ENCODE data around the gene YEATS2. TPM values are rescaled to one million over a fixed set of nuclear protein-coding genes. Genes with fewer than 3 reads are reported as not detected.

Gene YEATS2
- polyA plus RNA-seq (2011; rRNA removed) (15.3 and 17.4 TPM in 2 replicates), polyA plus RNA-seq (2017; fragmentation: RNase III; extraction: RNeasy Plus Mini Kit Qiagen cat#74134 plus additional on column Dnase treatment) (11.2 to 12.6 TPM (median 11.9 TPM) in 3 replicates), polyA minus RNA-seq (2011; rRNA and poly(A)+ RNA removed) (15.6 and 17.0 TPM in 2 replicates)
- 10.4 and 12.8 TPM in 2 replicates for polyA plus RNA-seq (2012; cell fraction: cytosol; rRNA removed)
- 15.7 and 17.8 TPM in 2 replicates for polyA plus RNA-seq (2012; cell fraction: nucleus; rRNA removed)

DNA sequence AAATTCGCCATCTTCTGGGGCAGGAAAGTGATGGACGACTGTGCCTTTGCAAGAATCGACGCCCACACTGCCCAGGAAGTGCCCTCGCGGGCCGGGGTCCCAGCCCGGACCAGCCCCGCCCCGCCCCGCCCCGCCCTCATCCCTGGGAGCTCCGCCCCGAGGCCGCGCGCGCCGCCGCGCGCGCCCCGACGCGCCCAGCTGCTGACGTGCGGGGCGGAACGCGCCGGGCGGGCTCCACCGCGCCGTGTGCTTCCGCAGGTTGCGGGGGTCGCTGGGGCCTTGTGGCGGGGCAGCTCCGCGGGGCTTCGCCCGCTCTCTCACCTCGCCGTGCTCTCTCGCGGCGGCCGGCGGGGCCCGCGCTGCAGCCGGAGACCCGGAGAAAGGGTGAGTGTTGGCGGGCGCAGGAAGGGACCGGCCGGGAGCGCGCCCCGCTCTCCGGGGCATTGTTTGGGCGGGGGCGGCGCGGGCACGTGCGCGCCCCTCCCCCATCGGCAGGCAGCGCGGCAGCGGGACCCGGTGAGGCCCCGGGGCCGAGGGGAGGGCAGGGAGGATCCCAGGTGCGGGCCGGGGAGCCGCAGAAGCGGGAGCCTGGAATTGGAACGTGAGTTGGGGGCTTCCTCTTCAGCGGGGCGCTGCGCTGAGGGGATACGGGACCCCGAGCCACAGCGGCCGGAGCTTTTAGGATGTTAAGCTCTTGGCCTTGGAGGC is at the start of gene YEATS2:
Gene YEATS2 (plus strand): TSS at position 188 of the 708 bp plus-strand sequence. CDS start 17,366 bp downstream, outside the sequence.
- H3K4me1 ChIP-seq, result peaks cover 15% of the 10 kb centered on the region; the same call in 2 of the 3 replicates
- TF ChIP-seq PHF8 (IDR thresholded peaks at IDR 0.05; ENCODE audit: borderline replicate concordance, low read depth) (0 out of 2 replicates have a peak, but pooled peaks have one; percentile 46), KDM5A (IDR thresholded peaks at IDR 0.05) (no peak), CBX2 (IDR thresholded peaks at IDR 0.05; ENCODE audit: borderline replicate concordance, low read depth) (no peak), JUN (IDR thresholded peaks at IDR 0.05) (peak; percentile 45 to 57; a peak in 3 of 5 replicates), MYC (IDR thresholded peaks at IDR 0.05; ENCODE audit: borderline replicate concordance, low read length) (peak; percentile 69; the same call in 1 of the 2 replicates), EHMT2 (IDR thresholded peaks at IDR 0.05; ENCODE audit: low read depth) (no peak), BHLHE40 (IDR thresholded peaks at IDR 0.05; ENCODE audit: low read depth, low read length) (peak; percentile 61; the same call in 1 of the 2 replicates), POLR2A (IDR thresholded peaks at IDR 0.05; ENCODE audit: low read length) (peak; percentile 73)
- TF ChIP-seq, protein P1, sequence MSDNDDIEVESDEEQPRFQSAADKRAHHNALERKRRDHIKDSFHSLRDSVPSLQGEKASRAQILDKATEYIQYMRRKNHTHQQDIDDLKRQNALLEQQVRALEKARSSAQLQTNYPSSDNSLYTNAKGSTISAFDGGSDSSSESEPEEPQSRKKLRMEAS (IDR thresholded peaks at IDR 0.05), result peak; percentile 69; the same call in 1 of the 2 replicates
- TF ChIP-seq, protein P2, sequence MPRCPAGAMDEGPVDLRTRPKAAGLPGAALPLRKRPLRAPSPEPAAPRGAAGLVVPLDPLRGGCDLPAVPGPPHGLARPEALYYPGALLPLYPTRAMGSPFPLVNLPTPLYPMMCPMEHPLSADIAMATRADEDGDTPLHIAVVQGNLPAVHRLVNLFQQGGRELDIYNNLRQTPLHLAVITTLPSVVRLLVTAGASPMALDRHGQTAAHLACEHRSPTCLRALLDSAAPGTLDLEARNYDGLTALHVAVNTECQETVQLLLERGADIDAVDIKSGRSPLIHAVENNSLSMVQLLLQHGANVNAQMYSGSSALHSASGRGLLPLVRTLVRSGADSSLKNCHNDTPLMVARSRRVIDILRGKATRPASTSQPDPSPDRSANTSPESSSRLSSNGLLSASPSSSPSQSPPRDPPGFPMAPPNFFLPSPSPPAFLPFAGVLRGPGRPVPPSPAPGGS (IDR thresholded peaks at IDR 0.05), result peak; percentile 76; the same call in 1 of the 3 replicates
- TF ChIP-seq, protein P3, sequence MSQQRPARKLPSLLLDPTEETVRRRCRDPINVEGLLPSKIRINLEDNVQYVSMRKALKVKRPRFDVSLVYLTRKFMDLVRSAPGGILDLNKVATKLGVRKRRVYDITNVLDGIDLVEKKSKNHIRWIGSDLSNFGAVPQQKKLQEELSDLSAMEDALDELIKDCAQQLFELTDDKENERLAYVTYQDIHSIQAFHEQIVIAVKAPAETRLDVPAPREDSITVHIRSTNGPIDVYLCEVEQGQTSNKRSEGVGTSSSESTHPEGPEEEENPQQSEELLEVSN (IDR thresholded peaks at IDR 0.05; ENCODE audit: borderline replicate concordance, low read depth), result no peak
- TF ChIP-seq, protein P4, sequence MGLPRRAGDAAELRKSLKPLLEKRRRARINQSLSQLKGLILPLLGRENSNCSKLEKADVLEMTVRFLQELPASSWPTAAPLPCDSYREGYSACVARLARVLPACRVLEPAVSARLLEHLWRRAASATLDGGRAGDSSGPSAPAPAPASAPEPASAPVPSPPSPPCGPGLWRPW (IDR thresholded peaks at IDR 0.05), result no peak
- DNase-seq (ENCODE audit: low read depth in 1 of 2, low spot score in 1 of 2), result peak; percentile 68 to 76
- H3K4me2 ChIP-seq, result peak within 1 kb of the TSS; percentile 86
- ChIA-PET POLR2A (interaction anchor here (0.6 to 1.4 kb wide), 8 partner anchors 9 to 590 kb away, joined by 3 to 17 read pairs (median 3); partner anchors contain the start of genes KLHL24 and PARL), CTCF (interaction anchor here (0.6 to 1.1 kb wide), 2 partner anchors 194 to 252 kb away, joined by 3 to 4 read pairs; no protein-coding TSS in a partner anchor)
- H3K9me3 ChIP-seq, result no peaks in the 10 kb centered on the region
- WGBS (ENCODE audit: missing lambda C conversion rate), result 0% methylated on average over 7 of the region's 89 CpGs
- FAIRE-seq, result no peak
- ATAC-seq, result peak; percentile 85 to 91
- peak within 1 kb of the TSS; percentile 85 for H3K4me3 ChIP-seq
- peak within 1 kb of the TSS; percentile 84 to 96 for H3K27ac ChIP-seq

DNA sequence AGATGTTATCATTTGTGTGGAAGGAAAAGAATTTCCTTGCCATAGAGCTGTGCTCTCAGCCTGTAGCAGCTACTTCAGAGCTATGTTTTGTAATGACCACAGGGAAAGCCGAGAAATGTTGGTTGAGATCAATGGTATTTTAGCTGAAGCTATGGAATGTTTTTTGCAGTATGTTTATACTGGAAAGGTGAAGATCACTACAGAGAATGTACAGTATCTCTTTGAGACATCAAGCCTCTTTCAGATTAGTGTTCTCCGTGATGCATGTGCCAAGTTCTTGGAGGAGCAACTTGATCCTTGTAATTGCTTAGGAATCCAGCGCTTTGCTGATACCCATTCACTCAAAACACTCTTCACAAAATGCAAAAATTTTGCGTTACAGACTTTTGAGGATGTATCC is 47.0 kb upstream of the YEATS2 start:
- TF ChIP-seq GATA3 (IDR thresholded peaks at IDR 0.05; ENCODE audit: borderline replicate concordance) (no peak), JUN (IDR thresholded peaks at IDR 0.05) (no peak), RARB (CRISPR knock-in tag; IDR thresholded peaks at IDR 0.05) (no peak), JUNB (IDR thresholded peaks at IDR 0.05) (no peak), FOSB (CRISPR knock-in tag; IDR thresholded peaks at IDR 0.05) (no peak), FOXS1 (CRISPR knock-in tag; IDR thresholded peaks at IDR 0.05) (no peak), NFE2L2 (conservative IDR thresholded peaks at IDR 0.05; ENCODE audit: low read length) (no peak), PHF8 (IDR thresholded peaks at IDR 0.05; ENCODE audit: borderline replicate concordance, low read depth) (no peak), BHLHE40 (IDR thresholded peaks at IDR 0.05; ENCODE audit: low read depth, low read length) (no peak), MAFK (IDR thresholded peaks at IDR 0.05; ENCODE audit: partially characterized antibody) (no peak), RCOR1 (IDR thresholded peaks at IDR 0.05; ENCODE audit: low read depth, low read length) (no peak), SMC3 (IDR thresholded peaks at IDR 0.05) (no peak), EHMT2 (IDR thresholded peaks at IDR 0.05; ENCODE audit: low read depth) (no peak), TFCP2L1 (CRISPR knock-in tag; IDR thresholded peaks at IDR 0.05) (no peak)
- TF ChIP-seq, protein P5, sequence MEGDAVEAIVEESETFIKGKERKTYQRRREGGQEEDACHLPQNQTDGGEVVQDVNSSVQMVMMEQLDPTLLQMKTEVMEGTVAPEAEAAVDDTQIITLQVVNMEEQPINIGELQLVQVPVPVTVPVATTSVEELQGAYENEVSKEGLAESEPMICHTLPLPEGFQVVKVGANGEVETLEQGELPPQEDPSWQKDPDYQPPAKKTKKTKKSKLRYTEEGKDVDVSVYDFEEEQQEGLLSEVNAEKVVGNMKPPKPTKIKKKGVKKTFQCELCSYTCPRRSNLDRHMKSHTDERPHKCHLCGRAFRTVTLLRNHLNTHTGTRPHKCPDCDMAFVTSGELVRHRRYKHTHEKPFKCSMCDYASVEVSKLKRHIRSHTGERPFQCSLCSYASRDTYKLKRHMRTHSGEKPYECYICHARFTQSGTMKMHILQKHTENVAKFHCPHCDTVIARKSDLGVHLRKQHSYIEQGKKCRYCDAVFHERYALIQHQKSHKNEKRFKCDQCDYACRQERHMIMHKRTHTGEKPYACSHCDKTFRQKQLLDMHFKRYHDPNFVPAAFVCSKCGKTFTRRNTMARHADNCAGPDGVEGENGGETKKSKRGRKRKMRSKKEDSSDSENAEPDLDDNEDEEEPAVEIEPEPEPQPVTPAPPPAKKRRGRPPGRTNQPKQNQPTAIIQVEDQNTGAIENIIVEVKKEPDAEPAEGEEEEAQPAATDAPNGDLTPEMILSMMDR (IDR thresholded peaks at IDR 0.05), result no peak
- TF ChIP-seq, protein P4 (IDR thresholded peaks at IDR 0.05), result no peak
- TF ChIP-seq, protein P2 (IDR thresholded peaks at IDR 0.05), result no peak
- no peak overlapping the region for H3K27ac ChIP-seq
- H3K4me3 ChIP-seq, result no peak overlapping the region
- ChIA-PET POLR2A (interaction anchor here (0.6 kb wide), 1 partner anchor 16 kb away, joined by 5 read pairs; no protein-coding TSS in a partner anchor), CTCF (no interaction called here)
- no peak for FAIRE-seq
- no peak for ATAC-seq
- H3K4me1 ChIP-seq, result no peaks in the 10 kb centered on the region
- WGBS (ENCODE audit: missing lambda C conversion rate), result 86% methylated on average over 4 of the region's 4 CpGs
- DNase-seq (ENCODE audit: low read depth in 1 of 2, low spot score in 1 of 2), result no peak
- H3K9me3 ChIP-seq, result peaks cover 43% of the 10 kb centered on the region
- H3K4me2 ChIP-seq, result no peak overlapping the region
